Upper lobe of left lung (tissue), 4 donors: ENCODE results near the gene CCDC92.

ENCODE experiments used
- POLR2A ChIP-seq, 4 donors: fragments of 450-650 bp; IDR thresholded peaks; one replicate each; pipeline ENCODE4 v1.5.1; 2016 to 2017; ENCODE audit warnings: antibody characterized with exemption in 4 of 4, mild to moderate bottlenecking in 2 of 4
- TF ChIP-seq, protein P1 (sequence below), 6 experiments: fragments of 450-650 bp in 4 of 6; fragments of 200-600 bp in 2 of 6; sonication (generic) in 2 of 6; IDR thresholded peaks; one replicate each; pipeline ENCODE4 v1.5.1; 2016 to 2019; ENCODE audit warnings: antibody characterized with exemption in 6 of 6

GRCh38 chr12:123991372-123991951 lies 18.8 kb upstream of the CCDC92 start:
- no peak for TF ChIP-seq POLR2A (IDR thresholded peaks at IDR 0.05)
- TF ChIP-seq, protein P1, sequence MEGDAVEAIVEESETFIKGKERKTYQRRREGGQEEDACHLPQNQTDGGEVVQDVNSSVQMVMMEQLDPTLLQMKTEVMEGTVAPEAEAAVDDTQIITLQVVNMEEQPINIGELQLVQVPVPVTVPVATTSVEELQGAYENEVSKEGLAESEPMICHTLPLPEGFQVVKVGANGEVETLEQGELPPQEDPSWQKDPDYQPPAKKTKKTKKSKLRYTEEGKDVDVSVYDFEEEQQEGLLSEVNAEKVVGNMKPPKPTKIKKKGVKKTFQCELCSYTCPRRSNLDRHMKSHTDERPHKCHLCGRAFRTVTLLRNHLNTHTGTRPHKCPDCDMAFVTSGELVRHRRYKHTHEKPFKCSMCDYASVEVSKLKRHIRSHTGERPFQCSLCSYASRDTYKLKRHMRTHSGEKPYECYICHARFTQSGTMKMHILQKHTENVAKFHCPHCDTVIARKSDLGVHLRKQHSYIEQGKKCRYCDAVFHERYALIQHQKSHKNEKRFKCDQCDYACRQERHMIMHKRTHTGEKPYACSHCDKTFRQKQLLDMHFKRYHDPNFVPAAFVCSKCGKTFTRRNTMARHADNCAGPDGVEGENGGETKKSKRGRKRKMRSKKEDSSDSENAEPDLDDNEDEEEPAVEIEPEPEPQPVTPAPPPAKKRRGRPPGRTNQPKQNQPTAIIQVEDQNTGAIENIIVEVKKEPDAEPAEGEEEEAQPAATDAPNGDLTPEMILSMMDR (IDR thresholded peaks at IDR 0.05), result no peak
